Measurements from ENCODE around the gene SMG7.

Gene SMG7

DNA sequence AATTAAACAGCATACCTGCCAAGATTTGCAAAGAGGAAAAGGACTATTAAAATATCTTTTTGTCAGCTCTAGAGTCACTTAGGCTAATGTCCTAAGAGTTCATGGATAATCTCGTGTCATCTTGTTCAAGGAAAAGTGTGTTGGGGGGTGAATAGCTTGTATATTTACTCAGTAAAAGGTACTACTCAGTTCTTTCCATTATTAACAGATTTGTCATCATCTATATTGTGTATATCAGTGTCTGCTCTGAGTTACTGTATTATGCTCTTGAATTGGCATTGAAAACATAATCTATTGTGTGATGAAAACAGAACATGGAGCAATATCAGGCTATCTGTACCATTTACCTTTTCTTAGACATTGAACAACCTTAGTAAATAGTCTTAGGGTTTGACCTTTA is 41.9 kb downstream of the SMG7 start:
- no peak for DNase-seq

DNA sequence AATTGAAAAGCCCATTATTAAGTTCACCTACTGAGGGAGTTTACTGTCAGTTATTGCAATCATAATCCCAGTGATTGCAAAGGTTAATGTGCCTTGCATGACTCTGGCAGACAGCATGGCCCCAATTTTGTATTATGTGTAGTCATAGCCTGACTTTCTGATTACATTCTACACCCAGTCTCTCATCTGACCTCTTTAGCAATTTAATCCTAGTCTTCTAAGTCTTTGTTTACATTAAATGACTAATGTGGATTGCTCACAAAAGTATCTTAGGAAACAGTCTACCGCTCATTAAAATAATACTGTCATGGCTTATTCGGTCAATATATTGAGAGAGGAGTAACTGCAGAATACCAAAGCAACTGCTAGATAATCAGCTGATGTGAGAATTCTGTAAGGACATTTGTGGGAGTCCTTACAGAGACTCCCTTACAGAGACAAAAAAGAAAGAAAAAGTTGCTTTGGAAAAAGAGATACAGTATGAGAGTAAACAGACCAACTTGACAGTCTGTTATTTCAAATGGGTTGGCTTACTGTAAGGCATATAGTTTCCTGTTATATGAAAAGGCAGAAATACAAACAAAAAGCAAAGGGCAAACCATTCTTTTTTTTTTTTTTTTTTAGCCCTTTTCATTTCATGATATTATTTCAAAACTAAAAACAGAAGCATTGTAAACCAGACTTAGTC is 42.8 kb downstream of the SMG7 start:
- no peak for DNase-seq

DNA sequence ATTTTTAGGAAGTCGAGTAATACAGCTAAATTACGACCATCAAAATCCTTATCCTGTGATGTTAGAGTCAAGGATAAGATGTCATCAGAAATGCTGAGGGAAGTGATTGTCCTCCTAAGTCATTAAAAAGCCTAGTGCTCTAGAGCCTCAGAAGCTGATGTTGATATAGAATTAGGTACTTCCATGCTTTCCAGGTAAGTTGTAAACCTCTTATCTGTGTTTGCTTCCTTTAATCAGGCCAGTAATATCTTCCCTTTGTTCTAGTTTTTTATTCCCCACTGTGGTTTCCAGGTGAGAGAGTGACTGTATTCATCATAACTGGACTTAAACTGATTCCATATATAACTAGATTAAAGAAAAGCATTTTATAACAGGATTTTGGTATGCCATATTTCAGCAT is 44.4 kb downstream of the SMG7 start:
- DNase-seq, result no peak

DNA sequence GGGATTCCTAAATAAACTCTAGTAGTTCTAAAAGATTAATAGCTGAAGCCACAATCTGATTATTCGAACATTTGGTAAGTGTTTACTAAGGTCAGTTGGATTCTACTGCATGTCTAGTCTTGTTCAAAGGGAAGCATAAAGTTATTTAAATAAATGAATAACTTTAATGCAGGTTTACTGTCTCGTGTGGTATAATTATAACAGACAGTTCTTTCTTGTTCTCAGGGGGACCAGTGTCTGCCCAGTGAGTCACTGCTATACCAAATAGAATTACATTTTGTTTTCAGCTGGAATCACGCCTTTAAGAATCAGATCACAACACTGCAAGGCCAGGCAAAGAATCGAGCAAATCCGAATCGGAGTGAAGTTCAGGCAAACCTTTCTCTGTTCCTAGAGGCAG is 45.1 kb downstream of the SMG7 start:
- no peak for DNase-seq

DNA sequence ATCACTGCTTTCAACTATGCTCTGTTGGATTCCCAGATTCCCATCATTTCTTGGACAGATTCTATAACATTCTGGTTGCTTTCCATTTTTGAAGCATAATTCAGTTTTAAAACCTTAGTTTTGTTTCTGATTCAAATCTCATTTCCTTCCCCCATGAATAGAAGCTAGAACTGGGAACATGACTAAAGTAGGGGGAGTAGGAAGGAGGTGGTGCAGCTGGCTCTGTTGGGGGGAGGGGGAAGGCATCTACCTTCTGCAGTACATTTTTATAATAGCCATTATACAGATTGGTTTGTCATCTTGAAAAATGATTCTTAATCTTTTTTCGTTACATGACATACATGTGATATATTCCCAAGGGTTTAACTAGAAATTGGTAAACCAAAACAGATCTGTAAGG is 48.1 kb downstream of the SMG7 start:
- no peak for DNase-seq

DNA sequence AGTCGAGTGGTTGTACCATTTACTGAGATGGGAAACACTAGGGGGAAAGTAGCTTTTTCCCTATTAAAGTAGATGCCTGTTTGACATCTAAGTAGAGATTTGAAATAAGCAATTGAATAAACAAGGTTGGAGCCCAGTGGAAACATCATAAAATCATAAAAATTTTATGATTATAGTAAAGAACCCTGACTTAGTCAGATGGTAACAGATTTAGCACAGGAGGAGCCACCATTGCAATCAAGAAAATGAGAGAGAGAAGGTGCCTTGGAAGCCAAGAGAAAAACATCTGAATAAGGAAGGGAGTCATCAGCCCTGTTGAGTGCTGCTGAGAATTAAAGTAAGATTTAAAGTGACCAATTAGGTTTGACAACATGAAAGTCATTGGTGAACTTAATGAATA is 49.8 kb downstream of the SMG7 start:
- no peak for DNase-seq

DNA sequence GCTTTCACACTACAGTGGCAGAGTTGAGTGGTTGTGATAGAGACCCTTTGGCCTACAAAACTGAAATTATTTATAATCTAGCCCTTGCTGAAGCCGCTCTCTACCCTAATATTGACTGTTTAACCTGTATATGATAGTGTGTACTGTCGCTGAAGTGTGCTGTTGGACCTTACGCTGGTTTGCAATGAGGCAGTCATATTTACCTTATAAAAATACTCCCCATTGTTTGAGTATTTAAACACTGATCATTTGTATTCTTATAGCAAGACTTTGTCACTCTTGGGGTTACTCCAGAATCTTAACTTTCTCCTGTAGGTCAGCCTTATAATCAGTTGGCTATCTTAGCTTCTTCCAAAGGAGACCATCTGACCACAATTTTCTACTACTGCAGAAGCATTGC is 56.3 kb downstream of the SMG7 start:
- DNase-seq, result no peak

DNA sequence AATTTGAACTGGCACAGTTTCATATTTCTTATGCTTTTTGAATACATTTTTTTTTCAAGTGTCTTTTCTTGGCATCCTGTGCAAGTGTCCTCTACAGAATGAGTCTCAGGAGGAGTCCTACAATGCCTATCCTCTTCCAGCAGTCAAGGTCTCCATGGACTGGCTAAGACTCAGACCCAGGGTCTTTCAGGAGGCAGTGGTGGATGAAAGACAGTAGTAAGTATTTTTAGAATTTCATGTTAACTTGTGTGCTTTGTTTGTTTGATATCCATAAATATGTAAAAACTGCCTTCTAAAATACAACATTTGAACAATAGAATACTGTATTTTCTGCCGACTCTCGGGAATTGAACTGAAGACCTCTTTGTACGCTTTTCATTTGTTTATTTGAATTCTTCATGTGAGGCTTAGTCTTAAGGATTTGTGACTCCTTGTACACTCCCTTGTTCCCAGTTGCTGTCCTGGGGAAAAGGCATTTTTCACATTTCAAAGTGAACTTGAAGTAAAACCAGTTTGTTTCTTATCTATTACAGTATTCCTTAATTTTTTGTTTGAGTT is 61.4 kb downstream of the SMG7 start:
- no peak for DNase-seq

DNA sequence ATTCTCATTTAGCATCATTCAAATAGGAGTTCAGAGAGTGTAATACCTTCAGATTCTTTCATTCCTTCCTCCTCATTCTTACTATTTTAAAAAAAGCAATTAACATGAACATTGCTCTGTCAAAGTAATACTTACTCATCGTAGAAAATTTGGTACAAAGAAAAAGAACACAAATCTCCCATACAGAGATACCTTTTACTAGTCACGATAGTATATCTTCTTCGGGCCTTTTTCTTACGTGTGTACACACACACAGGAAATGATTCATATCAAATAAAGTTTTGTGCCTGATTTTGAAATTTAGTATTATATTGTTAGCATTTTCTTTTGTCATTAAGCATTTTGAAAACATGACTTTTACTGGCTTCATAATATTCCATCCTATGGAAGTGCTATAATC is 65.1 kb downstream of the SMG7 start:
- no peak for DNase-seq

DNA sequence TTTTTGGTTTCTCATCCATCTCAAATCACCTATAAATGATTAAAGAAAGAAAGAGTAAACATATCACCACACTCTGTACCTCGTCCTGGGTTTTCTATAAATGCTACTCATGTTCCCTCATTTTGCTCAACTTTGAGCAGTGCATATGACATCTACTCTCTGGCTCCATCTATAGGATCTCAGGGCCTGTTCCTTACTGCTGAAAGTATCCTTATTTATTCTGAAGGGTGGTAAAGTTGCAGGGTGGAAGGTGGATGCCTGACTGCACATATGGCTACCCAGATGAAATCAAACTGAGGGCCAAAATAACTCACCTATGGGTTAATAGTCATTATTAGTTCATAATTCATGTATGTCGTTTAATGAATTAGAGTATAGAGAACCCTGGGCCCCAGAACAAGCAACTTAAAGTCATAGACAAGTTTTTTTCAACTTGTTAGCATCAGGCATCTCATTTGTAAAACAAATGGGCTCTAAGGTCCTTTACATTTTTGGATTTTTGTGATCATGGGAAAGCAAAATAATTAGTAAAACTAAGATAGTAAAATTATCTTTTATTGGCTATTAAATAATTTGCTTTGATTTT is 71.4 kb downstream of the SMG7 start:
- DNase-seq, result peak; percentile 20

DNA sequence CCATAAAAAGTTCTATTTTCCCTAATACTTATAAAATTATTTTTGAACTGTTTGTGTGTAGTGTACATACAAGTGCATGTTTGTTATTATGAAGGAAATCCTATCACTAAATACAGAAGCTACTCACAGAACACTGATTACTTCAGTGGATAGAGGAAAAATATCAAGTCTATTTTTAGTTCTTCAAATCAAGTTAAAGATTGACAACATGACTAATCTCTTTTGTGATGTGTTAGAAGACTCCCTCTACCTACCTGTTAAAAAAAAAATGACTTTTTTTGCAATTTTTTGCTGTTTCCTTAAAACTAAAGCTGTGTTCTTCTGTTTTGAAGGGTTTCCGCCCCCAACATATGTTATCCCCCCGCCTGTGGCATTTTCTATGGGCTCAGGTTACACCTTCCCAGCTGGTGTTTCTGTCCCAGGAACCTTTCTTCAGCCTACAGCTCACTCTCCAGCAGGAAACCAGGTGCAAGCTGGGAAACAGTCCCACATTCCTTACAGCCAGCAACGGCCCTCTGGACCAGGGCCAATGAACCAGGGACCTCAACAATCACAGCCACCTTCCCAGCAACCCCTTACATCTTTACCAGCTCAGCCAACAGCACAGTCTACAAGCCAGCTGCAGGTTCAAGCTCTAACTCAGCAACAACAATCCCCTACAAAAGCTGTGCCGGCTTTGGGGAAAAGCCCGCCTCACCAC is 72.4 kb downstream of the SMG7 start:
- DNase-seq, result no peak

DNA sequence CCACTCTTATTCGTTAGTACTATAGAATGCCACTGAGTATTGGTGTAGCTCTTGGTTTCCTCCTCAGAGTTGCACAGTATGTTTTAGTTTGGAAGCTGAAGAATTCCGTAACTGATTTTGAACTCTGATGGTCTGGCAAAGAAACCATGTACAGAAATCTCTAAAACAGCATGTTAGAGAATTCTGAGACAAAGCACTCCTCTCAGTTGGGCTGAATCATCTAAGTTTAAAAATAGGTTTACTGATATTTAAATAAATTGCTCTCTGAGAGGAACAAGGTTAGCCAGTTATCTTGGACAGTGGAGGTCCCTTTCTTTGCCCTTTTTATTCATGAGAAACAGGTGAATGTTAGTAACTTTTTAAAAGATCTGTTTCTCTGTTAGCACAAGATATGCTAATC is 74.1 kb downstream of the SMG7 start:
- DNase-seq, result no peak

DNA sequence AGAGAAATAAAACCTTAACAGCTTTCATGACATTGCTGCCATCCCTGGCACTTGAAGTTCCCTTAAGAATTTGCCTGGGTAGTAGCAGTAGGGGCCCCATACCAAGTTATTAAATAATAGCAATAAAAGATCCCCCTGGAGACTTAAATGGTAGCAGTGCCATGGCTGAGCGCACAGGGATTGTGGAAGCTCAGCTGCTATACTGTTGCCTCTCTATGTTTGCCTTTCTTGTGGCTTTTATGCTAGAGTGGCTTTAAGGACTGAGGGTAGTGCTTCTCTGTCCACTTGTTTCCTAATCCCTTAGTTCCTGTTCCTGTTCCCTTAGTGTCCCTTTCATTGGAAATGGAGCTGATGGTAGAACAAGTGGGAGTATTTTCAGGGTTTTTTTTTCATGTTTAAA is 75.8 kb downstream of the SMG7 start:
- peak; percentile 83 for DNase-seq

DNA sequence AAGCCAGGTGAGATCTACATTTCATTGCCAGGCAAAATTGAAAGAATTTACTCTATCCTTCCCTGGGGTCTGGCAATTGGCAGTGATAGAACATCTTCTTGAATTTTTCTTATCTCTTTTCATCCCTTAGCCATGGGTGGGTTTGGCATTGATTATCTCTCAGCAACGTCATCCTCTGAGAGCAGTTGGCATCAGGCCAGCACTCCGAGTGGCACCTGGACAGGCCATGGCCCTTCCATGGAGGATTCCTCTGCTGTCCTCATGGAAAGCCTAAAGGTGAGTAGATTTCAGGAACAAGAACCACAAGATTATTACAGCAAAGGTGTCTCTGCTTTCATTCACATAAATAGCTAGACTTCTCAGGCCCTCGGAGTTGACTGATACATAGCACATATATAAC is 78.6 kb downstream of the SMG7 start:
- DNase-seq, result no peak

DNA sequence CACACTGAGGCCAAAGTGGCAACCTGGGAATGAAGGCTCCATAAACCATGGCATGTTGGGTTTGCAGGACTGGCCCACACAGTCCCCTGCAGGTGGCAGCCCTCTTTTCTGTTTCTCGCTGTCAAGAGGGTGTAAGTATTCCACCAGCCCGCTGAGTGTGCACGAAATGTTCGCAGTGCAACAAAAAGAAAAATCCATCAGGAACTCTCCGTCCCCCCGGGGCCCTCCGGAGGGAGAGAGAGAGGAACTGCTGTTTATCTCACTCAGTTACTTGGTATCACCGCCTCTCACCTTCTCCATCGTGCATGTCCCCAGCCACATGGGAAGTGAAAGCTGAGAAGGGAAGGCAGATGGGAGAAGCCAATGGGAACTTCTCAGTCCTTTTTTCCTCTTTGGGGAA is 79.6 kb downstream of the SMG7 start:
- no peak for DNase-seq

DNA sequence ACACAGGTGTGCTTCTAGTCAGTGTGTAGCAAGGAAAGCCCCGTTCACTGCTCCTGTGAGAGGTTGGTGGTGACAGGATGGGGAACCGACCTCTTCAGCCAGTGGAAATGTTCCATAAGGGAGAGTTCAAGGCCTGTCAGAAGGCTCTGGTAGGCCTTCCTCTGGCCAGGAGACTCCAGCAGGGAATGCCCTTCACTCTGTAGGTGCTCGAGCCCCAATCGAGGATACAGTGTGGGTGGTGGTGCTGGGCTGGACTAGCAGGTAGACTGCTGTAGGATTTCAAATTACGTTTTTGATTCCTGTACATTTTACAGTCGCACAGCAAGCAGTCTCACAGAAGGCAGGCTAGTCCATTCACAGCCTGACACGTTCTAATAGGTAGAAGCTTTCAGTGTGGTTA is 80.1 kb downstream of the SMG7 start:
- DNase-seq, result no peak

DNA sequence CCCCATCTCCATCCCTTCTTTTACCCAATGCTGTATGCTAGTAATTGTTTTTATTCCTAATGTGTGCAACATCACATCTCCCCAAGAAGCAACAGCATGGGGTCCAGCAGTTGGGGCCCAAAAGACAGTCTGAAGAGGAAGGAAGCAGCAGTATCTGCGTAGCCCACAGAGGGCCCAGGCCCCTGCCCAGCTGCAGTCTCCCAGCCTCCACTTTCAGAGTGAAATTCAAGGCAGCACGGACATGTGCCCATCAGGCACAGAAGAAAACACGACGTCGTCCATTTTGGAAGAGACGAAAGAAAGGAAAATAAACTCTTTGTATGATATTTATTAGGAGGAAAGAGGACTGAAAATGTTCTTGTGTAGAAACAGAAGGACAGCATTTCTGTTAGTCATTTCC is 80.6 kb downstream of the SMG7 start:
- no peak for DNase-seq

DNA sequence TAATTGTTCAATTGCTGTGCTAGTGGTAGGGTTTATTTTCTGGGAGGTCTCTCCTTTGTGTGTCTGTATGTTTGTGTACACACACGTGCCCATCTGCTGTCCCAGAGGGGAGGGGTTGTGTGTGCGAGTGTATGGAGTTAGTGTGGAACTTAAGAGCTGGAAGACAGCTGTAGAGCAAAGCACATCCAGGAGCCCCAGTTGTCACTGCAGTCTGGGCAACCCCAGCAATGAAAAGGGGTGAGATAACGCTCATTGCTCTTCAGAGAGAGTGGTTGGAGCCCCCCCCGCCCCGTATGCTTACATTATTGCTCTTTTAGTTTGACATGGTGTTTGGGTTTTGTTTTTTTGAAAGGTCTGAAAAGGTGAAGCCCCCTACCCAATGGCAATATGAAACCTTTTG is 81.0 kb downstream of the SMG7 start:
- no peak for DNase-seq

DNA sequence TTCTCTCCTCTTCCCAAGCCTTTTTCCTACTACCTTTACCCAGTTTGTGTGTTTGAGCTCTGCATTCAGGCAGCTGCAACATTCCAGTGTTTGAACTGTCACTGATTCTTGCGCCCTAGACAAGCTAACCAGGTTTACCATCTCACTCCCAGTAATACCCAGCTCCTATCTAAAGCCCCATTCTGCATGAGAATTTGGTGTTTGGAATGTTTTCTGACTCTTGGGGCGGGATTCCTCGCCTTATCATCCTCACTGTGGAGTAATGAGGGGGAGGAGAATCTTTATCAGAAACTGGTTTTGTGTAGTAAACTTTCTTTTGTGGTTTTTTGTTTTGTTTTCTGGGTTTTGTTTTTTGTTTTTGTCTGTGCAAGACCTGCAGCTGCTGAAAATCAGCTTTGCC is 81.5 kb downstream of the SMG7 start:
- no peak for DNase-seq

DNA sequence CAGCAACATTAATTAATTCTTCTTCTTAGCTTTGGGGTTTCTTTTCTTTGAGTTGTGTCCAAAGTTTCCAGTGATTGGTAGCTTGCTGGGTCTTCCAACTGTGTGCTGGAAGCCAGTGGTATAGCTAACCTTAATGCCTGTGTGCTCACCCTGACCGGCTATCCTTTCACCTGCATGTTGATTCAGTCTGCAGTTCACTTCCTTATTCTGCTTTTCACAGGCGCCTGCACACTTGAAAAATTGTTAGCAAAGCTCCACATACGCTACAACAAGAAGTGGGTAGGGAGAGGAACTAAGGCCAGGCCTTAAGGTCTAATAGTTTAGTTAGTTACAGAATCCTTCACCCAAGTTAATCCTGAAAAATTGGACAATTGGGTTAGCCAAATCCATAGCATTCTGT is 82.3 kb downstream of the SMG7 start:
- DNase-seq, result no peak

DNA sequence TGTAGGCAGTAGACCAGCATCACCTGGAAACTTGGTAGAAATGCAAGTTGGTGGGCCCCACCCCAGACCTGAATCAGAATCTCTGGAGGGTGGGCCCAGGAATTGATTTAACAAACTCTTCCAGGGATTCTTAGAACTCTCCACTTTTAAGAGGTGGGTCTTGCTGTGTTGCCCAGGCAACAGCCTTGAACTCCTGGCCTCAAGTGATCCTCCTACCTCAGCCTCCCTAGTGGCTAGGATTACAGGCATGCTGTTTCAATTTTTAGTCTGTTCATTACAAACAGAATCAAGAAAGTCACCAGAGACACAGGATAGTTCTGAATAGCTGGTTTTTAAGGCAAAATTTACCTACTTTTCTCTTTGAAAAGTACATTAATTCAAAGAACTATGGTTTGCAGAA is 86.8 kb downstream of the SMG7 start:
- DNase-seq, result no peak

DNA sequence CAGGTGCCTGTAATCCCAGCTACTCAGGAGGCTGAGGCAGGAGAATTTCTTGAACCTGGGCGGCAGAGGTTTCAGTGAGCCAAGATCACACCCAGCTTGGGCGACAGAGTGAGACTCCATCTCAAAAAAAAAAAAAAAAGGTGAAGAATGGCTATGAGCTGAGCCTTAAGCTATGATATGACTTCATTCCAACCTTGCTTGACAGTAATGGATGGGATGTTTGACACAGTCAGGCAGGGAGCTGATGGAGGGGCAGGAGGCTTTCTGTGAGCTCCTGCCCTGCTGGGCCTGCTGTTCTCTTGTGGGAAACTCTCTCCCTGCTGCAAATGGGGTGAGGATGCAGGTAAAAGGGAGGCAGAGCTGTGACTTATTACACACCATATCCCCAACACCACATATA is 90.4 kb downstream of the SMG7 start:
- DNase-seq, result no peak

DNA sequence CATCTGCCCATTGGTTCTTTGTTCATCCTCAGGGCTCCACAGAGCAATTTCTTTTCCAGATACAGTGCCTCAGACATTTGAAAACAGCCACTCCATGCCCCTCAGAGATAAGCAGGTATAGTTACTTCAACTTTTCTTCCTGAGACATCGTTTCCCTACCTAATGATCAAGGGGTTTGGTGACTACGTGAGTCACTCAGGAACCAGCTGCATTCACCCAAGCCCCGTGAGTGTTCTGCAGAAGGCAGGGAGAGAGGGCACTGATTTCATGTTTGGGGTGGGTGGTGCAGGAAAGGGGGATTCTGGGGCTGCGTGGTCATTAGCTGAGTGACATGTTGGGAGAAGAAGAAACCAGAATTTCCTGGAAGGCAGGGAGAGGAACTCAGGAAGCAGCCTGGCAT is 93.0 kb downstream of the SMG7 start:
- DNase-seq, result no peak

DNA sequence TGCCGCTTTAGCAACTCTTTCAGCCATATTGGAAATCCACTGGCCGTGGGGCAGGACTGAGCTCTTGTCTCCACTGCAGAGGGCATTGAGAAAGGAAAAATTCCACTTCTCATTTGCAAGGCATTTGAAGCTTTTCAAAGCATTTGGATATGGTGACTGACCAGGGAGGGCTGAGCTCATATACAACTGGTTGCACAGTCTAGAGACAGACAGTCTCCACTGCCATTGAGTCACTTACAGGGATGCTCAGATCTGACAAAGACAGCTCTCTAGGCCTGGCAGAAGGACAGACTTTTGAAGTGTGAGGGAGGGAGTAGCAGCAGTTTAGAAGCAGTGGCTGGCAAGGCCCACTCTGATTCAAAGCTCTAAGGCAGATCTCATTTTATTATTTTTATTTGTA is 93.7 kb downstream of the SMG7 start:
- DNase-seq, result no peak

All from GF-D8 (cell line).